ENCODE data around the gene SLC16A8.

The SLC16A8 gene

DNA sequence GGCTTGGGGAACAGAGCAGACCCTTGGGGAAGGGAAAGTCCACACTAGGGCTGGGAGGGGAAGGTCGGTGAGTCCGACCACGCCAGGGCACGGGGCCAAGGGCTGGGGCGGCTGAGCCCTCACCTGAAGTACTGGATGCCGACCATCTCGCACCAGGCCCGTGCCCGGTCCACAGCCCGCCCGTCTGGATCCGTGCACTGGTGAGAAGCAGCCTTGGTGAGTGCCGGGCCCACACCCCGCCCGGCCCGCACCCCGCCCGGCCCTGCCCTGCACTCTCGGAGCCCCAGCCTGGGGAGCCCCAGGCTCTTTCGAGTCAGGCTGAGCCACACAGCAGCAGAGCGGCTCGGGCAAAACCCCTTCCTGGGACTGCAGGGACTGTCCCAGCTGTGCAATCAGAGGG is 28.4 kb upstream of the SLC16A8 start:
- no peak for DNase-seq (ENCODE audit: low read depth in 2 of 2)

DNA sequence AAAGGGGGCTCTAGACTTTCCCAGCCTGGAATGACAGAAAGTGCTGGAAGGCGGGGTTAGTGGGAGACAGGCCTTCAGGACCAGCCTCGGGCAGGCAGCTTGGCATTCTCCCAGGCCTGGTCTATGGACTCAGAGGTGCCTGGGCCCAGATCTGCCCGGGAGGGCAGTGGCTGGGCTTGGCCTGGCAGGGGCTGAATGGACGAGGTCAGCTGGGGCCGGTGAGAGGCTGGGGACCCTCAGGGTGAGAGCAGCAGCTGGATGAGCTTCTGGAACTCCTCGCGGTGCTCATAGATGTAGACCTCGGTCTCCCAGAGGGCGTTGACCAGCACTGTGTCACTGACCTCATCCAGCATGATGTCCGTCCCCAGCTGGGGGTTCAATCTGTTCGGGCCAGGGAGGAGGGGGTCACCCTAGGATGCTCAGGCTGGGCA is 28.0 kb upstream of the SLC16A8 start:
- DNase-seq (ENCODE audit: low read depth in 2 of 2), result no peak

DNA sequence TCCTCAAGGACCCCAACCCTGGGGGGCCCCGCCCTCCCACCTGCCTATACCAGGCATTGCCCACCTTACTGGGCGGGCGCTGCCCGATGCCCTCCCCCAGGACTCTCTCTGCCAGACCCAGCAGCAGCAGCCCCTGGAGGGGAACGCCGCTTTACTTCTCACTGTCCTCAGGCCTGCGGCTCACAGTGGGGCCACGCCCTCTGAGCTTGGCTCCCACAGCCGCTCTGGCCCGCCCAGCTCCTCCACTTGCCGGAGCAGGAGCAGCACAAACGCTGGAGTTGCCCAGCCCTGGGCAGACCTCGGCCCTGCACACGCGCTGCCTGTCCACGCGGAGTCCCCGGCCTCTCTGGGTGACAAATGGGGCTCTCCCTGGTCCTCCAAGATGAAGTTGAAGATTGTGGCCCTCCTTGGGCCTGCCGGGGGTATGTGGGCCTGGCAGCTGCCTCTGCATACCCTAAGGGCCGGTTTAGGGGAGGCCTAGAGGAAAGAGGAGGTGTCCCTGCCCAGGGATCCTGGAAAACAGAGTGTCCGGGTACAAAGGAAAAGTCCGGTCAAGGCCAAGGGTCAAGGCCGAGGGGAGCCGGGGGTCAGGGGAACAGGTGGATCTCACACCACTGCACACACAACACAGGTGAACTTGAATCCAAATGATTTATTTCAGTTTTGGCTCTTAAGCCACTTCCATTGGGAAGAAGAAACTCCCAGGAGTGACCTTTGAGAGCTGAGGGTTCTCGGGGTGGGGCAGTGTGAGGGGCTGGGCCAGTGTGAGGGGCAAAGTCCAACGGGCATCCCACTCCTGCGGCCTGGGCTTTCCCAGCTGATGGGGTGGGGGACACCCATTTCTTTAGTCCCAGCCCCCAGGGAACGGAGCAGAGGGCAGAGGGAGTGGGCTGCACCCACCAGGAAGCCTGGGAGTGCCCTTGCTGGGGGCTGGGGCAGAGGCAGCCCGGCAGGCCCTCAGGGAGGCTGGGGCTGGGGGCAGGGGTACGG is 27.2 kb upstream of the SLC16A8 start:
- no peak for DNase-seq (ENCODE audit: low read depth in 2 of 2)

DNA sequence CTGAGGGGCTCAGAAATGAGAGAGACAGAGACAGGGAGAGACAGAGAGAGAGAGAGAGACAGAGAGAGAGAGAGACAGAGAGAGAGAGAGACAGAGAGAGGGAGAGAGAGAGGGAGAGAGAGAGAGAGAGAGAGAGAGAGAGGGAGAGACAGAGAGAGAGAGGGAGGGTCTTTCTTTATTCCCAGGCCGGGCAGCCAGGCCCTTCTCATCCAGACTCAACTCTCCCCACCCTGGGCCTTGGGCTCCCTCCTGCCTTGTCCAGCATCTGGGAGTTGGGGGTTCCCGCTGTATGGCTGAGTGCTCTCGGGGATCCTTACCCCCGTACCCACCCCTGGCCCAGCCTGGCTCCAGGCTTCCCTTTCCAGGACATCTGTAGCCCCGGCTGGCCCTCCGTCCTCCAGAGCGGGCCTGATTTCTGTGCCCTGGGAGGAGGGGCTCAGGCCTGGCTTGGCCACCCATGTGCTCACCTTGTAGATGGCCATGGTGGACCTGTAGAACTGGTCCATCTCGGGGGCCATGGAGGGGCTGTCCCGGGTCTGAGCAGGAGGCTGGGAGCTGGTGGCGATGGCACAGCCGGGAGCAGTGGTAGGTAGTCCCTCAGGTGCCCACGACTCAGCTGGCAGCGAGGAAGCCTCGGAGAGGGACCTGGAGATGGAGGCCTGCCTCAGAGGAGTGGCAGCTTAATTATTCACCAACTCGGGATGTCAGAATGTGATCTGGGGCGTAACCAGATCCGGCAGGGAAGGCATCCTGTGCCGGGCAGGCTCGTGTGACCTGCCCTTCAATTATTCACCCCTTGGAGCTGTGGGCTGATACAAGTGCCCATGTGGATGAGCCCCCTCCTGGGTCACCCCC is 26.3 kb upstream of the SLC16A8 start, which contains the start of gene BAIAP2L2:
Gene BAIAP2L2 (minus strand): TSS at position 677 of the 855 bp plus-strand sequence. CDS start 159 bp downstream, at position 518.
- no peak for DNase-seq (ENCODE audit: low read depth in 2 of 2)

DNA sequence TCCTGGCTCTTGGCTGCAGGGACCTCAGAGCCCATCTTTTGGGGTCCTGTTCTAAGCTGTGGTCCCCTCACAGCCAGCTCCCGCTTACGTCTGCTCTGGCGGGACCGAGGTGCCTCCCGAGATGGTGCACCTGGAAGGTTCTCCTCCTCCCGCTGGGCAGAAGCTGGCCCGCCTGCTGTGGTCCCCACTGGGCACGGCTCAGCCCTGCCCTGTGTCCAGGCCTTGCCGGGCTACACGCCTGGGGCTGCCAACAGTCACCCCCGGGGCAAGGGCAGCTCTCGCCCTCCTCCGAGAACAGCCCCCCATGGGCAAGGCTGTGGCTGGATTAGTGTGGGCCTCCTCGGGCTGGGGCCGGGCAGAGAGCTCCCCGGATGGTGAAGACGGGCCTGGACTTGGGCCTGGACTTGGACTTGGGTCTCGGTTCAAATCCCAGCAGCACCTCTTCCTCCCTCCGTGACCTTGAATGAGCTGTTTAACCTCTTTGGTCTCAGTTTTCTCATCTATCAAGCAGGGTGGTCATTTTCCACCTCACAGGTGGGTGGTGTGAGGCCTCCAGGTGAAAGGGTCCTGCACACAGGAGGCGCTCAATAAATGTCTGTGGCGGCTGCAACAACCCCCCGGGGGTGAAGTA is 25.5 kb upstream of the SLC16A8 start:
- no peak for DNase-seq (ENCODE audit: low read depth in 2 of 2)

DNA sequence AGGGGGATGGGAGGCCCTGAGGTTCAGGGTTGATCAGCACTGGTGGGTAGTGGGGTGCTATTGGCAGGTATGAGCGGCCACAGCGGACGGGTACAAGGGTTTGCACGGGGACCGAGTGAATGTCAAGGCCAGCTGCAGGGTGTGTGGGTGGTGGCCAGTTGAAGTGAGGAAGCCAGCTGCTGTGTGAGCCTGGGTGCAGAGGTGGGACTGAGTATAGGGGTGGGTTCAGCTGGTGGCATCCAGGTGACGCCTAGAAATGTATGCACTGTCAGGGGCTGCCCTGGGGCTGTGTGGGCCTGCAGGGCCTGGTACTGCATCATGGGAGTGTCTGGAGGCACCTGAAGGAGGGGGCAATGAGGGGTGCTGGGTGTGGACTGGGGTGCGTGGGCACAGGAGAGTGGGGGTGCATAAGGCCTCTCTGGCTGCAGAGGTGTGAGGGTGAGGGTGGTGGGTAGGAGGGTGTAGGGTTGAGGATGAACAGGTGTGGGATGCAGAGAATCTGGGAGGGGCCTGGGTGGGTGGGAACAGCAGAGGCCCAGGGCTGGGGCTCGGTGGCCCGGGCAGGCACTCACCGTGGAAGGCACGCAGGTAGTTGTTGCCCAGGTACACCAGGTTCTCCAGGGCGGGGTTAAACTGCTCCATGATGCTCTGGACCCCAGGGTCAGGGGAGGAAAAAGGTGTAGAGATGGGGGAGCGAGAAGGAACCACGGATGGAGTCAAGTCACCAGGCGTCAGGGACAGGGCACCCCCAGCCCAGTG is 24.8 kb upstream of the SLC16A8 start:
- DNase-seq (ENCODE audit: low read depth in 2 of 2), result no peak

DNA sequence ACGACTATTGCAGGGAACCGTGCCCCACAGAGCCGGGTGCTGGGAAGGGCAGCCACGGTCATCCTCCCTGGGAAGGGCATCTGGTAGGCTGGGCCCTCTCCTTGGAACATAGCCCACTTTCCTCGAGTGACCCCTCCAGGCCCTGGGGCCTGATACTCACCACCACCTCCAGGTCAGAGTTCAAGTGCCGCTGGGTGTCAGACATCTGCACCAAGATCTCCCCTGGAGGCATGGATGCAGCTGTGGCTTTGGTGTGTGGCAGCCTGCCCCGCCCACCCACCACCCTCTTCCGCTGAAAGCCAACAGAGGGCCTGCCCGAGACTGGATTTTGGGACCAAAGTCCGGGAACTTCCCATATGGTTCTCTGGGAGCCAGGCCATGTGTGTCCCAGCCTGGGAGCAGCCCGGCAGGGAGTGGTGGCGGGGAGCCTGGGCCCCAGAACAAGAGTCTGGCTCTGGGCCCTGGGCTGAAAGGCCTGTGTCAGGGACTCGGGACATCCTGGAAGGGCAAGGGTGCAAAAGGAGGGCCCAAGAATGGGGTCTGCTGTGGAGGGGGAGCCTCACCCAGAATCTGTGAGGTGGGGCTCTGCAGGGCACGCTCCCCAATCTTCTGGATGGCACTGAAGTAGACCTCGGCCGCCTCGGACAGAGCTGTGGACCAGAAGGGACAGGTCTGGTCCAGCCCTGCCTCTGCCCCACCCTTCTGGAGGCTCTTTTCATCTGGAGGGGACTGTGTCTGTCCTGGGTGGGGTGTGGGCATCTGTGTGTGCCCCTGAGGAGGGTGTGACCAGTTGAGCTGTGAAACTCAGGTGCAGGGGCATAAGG is 23.9 kb upstream of the SLC16A8 start:
- no peak for DNase-seq (ENCODE audit: low read depth in 2 of 2)

DNA sequence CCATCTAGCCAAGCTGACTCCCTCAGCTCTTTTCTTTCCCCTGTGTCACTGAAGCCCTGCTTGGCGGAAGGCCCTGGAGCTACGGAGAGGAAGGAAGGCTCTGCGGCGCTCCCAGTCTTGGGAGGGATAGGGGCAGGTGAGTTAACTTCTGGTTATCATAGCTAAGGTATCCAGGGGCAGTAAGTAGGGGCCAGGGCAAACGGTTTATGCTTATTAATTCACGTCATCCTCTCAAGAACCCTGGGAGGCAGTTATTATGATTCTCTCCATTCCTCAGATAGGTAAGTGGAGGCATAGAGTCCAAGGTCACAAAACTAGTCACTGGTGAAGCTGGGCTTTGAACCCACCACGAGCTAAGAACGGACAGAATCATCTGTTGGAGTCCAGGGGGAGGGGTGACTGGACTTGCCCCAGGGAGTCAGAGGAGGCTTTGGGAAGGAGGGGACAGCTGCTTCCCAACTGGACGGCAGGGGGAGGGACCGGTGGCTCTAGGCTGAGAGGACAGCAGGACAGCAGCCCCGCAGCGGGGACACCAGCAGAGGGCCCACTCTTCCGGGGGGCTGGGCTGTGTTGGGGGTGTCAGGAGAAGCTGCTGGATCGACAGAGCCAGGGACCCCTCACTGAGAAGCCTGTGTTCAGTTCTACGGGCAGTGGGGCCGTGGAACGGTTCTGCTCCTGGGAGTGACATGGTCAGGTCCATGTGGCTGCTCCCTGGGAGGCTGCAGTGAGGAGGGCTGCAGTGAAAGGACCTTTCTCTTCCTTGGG is 23.0 kb upstream of the SLC16A8 start:
- no peak for DNase-seq (ENCODE audit: low read depth in 2 of 2)

DNA sequence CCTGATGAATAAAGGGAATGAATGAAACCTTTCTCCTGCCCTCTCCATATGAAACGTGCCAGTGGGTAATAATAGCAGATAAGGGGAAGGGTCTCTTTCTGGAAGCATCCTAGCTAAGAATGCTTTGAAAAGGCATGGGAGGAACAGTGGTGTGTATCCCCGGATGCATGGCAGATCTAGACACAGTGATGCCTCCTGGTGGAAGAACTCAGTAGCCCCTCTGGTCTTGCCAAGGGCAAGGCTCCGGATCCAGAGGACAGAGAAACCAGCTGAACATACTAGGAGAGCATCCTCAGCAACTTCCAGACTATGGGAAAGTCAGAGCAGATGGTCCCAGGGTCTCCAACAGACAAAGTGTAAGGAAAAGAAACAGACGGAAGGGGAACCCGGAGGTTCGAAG is 20.1 kb upstream of the SLC16A8 start:
- DNase-seq (ENCODE audit: low read depth in 2 of 2), result no peak

DNA sequence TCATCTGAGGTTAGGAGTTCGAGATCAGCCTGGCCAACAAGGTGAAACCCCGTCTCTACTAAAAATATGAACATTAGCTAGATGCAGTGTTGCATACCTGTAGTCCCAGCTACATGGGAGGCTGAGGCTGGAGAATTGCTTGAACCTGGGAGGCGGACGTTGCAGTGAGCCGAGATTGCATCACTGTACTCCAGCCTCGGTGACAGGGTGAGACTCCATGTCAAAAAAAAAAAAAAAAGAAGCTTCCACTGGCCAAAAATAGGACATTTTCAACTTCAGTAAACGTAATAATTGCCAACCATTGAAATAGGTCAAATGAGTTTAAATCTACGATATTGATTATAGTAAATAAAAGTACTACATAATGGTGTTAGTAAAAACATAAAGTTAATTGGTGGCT is 19.7 kb upstream of the SLC16A8 start:
- no peak for DNase-seq (ENCODE audit: low read depth in 2 of 2)

DNA sequence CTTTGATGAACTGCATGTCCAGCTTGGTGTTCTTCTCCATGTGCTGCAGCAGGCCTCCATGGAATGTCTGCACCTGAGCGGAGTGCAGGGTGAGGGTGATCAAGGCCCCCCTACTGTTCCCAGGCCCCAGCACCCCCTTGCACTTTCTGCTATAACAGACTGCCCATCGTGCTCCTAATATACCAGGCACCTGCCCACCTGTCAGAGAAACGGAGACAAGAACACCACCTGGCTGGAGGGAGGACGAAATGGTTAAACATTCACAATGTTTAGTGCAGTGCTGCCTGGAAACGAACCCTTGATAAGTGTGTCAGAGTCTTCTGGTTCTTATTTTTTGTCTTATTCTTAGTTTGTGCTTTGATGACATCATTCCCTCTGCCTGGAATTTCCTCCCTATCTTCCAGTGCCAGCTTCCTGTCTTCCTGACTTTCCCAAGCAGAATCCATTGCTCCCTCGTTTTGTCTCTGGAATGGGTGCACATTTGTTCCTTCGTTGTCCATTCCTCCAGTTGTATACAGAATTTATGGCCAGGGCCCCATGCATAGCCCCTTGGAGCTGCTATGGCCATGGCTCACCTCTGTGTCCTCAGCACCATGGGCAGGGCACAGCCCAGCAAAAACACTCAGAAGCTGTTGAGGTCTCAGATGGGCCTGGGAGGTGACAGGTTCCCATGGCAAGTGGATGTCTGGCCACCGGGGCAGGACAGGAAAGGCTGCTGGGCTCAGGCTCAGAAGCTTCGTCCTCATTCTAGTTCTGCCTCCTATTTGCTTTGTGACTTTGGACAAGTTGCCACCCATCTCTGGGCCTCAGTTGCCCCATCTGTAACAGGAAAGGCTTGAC is 14.6 kb upstream of the SLC16A8 start:
- no peak for DNase-seq (ENCODE audit: low read depth in 2 of 2)

DNA sequence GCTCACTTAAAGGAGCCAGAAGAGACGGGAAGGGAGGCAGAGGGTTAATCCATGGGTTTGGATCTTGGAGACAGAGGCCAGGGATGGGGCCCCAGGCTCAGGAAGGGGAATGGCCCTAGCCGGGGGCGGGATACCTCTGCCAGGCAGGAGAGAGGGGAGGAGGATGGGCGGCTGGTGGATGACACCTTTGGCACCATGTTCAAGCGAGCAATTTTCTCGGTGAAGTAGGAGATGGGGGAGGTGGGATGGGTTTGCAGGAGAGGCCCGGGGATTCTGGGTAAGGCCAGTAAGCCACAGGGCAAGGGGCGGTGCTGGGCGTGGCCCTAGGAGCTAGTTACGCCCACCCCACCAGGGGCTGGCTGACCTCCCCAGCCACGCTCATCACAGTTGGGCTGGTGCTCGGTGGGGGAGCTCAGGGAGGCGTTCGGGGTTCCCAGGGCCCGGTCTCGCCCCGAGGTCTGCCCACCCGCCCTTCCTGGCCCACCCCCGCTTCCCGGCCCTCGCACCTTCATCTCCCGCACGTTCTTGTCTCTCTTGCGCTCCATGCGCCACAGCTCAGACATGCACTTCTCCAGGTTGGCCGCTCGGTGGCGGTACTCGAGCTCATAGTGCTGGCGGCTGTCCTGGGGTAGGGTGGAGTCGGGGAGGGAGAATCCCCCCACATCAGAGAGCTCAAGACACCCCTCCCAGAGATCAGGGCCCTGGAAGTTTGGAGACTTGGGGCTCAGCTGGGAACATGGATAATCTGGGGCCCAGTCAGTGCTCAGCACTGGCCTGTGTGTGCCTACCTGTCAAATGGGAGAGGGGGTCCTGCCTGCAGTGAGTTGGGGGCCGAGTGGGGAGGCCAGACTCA is 13.8 kb upstream of the SLC16A8 start:
- DNase-seq (ENCODE audit: low read depth in 2 of 2), result no peak

DNA sequence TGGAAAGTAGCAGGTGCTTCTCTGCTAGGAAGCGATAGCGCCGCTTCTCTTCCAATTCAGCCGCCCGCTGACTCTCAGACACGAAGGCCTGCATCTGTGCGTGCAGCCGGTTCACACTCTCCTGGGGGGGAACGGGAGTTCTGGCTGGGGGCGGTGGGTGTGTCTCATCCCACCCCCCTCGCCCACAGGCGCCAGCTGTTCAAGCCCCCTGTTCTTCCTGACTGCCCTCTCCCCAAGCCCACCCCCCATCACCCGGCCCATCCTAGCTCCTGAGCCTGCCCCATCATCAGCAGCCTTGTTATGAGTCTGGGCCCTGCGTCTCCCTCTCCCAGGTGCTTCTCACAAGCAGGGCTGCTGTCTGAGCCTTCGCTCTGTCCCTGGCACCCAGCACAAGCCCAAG is 13.1 kb upstream of the SLC16A8 start:
- DNase-seq (ENCODE audit: low read depth in 2 of 2), result no peak

DNA sequence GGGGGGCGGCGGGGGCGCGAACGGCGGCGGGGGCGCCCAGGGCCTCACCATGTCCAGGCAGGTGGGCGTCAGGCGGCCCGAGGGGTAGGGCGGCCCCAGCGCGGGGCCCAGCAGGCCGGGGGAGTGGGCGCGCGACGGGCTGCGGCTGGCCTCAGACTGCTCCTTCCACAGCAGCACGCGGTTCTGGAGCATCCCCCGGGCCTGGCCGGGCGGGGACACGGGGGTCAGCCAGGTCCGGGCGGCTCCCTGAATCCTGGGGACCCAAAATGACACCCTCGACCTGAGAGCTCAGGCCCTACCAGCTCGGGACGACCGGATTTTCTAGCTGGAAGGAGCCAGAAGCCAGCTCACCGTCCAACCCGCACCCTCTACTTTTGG is 5.5 kb upstream of the SLC16A8 start:
- no peak for DNase-seq (ENCODE audit: low read depth in 2 of 2)

DNA sequence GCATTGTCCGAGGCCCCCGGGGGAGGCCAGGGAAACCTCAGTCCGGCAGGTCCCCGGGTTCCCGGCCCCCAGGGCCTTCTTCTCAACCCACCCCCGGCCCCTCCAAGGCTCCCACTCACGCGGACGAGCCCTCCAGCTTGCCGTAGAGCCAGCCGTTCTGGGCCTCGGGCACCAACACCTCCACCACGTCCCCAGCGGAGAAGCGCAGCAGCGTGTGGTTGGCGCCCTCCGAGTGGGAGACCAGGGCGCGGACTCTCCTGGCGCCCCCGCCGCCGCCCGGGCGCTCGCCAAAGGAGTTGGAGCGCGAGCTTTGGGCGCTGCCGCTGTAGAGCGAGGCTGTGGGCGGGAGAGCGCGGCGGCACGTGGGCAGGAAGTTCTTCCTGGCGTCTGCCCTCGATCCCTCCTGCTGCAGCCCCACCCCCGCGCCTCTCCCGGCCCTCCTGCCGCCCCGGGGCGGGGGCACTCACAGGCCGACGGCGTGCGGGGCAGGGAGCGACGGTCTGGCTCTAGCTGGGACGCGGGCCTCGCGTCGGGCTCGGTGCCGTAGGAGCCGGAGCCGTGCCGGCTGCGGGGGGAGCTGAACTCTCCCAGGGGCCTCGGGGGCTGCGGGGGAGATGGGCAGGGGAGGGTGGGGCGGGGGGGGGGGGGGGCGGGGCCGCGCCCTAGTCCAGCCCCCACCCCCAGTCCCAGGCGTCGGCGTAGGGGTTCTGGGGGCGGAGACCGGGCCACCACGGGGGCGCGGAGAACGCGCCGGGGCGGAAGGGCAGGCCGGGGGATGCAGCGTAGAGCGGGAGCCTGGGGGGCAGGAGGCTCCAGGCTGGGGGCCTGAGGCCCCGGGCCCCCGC is 4.9 kb upstream of the SLC16A8 start:
- DNase-seq (ENCODE audit: low read depth in 2 of 2), result no peak

DNA sequence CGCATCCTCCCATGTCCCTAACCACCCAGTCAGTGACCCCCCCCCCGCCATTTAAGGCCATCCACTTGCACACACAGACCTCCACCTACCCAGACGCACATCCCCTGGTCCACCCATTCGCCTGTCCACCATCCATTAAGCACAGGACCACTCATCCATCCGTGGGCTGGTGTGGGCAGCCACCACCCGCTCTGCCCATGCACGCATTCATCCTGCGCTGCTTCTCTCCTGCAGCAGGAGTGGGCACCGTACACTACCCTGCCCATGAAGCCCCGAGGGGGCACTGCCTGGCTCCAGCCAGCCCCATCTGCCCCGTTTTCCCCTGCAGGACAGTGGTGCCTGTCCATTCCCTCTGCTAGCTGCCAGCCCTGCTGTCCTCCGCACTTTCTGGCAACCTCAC is 3.9 kb upstream of the SLC16A8 start:
- no peak for DNase-seq (ENCODE audit: low read depth in 2 of 2)

DNA sequence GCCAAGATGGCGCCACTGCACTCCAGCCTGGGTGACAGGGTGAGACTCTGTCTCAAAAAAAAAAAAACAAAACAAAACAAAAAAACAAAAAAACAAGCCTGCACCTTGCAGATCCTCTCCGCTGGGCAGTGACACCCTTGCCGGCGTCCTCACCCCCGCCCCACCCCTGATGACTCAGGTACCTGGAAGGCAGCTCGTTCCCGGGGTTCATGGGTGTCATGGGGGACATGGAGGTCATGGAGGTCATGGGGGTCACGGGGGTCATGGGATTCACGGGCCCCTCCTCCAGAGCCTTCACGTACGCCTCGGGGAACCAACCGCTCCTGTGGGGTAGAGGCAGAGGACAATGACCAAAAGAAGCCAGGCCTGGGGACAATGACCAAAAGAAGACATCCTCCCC is 3.0 kb upstream of the SLC16A8 start:
- DNase-seq (ENCODE audit: low read depth in 2 of 2), result no peak

All from stimulated activated CD8-positive, alpha-beta memory T cell treated with anti-CD3 and anti-CD28 coated beads, Interleukin-15, amount 100 ng/mL, for 48 hours (primary cell).